ENCODE results near the gene C1QTNF8. TPM values are rescaled to one million over a fixed set of nuclear protein-coding genes. Genes with fewer than 3 reads are reported as not detected.

Gene C1QTNF8
- polyA plus RNA-seq, 3 donors = not detected

DNA sequence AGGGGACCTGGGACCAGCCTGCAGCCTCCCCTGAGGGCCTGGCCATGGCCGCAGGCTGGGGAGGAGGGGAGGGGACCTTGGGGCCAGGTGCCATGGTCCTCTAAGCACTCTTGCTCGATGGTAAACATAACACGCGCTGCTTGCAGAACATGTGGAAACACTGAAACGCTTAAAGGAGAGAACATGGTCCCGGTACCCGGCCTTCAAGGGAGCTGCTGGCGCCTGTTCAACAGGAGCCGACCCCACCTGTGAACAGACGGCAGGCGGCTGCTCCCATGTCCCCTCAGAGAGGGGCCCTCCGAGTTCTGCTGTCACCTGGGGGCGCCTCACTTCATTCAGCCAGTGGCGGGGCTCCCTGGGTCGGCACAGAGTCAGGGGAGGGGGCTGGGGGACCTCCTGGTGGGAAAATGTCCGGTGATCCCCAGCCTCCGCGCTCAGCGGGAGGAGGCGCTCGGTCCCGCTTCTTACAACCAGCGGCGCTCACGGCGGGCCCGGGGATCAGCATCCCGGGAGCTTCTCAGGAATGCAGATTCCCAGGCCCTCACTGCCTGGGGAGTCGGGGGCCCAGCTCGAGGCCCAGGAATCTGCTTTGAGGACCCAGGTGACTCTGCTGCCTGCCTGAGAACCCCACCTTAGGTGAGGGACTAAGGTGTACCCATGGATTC lies 24.4 kb downstream of the C1QTNF8 start:
- 6 to 15% (median 9%) methylated on average over 30 of the region's 30 CpGs for WGBS, 3 donors
- H3K27ac ChIP-seq (ENCODE audit: low read depth, low read length) = no peak overlapping the region

DNA sequence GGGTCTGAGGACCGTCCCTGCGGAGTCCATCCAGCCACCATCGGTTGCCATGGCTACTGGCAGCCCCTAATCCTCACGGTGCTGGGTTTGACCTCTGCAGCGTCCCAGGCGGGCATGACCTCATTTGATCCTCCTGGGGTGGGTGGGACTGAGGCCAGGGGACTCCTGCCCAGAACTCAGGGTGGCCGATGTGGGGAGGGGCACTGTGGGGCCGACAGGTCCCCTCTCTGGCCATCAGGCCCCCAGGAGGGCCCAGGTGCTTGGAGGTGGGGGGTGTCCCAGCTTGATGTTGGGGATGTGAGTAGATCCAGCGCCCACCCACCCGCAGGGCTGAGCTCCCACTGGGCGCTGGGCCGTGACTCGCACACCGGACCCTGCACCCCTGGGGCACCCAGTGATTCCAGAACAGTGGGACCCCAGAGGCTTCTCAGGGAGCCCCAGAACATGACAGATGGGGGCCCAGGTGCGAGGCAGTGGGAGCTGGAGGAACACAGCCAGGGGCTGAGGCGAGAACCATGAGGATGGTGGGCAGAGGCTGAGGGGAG lies 25.1 kb downstream of the C1QTNF8 start:
- WGBS, 3 donors = 31 to 41% (median 34%) methylated on average over 15 to 16 of the region's 16 CpGs
- no peak overlapping the region for H3K27ac ChIP-seq (ENCODE audit: low read depth, low read length)

DNA sequence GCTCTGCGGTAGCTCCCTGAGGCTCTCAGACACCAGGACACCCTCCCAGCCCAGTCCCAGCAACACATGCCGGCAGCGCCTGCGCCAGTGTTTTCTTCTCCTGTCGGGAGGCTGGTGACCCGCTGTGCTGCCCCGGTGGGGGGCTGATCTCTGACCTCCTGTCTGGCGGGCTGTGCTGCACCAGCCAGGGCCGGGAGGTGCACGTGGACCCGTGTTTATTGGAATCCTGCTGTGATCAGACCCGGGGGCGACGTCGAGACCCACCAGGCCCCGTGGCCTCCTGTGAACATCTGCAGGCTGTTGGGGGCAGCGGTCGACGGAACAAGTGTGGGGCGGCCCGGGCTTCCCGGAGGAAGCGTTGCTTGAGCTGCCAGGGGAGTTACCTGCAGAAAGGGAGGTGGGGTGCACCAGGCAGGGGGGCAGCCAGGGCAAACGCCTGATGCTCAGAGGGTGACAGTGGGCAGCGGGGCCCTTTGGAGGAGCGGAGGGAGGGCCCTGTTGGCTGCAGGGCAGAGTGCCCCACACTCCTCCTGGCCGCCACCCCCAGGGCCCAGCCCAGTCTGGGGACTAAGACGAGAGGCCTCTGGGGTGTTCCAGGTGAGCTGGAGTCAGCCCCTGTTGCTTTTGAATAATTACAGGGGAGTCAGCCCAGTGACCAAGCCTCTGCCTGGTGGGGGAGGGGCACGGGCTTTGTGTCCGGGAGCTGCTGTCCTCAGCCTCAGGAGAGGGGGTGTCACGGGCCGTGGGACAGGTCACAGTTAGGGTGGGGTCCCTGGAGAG lies 25.8 kb downstream of the C1QTNF8 start:
- H3K27ac ChIP-seq (ENCODE audit: low read depth, low read length) = no peak overlapping the region
- 18 to 23% (median 22%) methylated on average over 32 of the region's 32 CpGs for WGBS, 3 donors

DNA sequence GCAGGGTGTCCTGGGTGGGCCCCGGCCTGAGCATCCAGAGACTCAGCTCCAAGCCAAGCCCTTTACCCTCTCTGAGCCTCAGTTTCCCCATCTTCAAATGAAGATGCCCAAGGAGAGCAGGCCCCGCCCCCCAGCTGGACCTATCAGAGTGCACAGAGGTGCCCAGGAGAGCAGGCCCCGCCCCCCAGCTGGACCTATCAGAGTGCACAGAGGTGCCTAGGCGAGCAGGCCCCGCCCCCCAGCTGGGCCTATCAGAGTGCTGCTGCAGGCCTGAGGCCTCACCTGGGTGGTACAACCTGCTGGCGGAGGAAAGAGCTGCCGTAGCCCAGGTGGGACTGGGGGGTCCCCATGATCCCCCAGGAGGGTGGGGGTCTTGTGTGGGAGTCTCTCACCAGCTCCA lies 26.9 kb downstream of the C1QTNF8 start:
- no peak overlapping the region for H3K27ac ChIP-seq (ENCODE audit: low read depth, low read length)
- WGBS, 3 donors = 87 to 93% (median 90%) methylated on average over 5 to 7 of the region's 7 CpGs

DNA sequence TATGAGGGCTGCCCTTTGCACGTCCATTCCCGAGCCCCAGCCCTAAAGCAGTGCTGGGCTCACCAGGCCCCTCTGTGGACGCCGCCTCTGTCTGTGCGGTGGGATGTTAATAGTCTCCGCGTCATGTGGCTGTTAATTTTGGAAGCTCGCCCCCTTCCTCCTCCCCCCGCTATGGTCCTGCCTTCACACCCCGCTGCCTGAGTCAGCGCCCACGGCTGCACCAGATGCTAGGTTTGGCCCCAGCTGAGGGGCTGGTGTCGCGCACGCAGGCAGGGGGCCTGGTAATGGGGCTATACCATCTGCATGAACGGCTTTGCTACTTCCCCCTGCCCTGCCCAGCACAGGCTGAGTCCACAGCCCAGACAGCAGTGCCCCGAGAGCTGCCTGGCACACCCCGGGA lies 27.6 kb downstream of the C1QTNF8 start:
- WGBS, 3 donors = 55 to 76% (median 76%) methylated on average over 18 of the region's 18 CpGs
- no peak overlapping the region for H3K27ac ChIP-seq (ENCODE audit: low read depth, low read length)

DNA sequence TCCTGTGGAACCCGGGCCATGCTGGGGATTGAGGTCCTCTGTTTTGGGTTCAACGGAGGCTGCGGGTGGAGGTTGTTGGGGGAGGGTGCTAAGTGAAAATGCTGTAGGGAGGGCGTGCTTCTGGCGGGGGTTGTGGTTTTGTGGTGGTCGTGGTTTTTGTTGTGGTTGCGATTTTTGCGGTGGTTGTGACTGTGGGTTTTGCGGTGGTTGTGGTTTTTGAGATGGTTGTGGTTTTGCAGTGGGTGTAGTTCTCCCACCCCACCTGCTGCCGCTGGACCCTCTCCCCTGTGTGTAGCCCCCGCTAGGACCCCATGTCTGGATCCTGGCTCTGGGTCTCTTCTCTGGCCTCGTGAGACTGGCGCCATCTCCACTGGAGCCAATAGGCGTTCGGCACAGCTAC lies 28.4 kb downstream of the C1QTNF8 start:
- H3K27ac ChIP-seq (ENCODE audit: low read depth, low read length) = no peak overlapping the region
- 62 to 67% (median 65%) methylated on average over 13 to 15 of the region's 15 CpGs for WGBS, 3 donors

DNA sequence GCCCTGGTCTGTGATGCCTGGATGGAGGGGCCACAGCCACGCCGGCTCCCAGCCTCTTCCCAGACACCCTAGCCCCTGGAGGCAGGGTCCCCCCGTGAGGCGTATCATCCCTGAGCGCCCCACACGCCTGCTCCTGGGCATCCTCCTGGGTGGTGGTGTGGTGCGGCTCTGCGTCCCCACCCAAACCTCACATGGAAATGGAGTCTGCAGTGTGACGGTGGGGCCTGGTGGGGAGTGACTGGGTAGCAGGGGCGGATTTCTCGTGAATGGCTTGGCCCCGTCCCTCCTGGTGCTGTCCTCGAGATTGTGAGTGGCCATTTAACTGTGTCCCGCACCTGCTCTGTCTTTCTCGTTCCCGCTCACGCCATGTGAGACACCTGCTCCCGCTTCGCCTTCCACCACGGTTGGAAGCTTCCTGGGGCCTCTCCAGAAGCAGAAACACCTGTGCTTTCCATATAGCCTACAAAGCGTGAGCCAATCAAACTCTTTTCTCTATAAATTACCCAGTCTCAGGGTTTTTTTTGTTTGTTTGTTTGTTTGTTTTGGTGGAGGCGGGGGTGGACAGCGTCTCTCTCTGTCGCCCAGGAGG lies 29.4 kb downstream of the C1QTNF8 start:
- no peak overlapping the region for H3K27ac ChIP-seq (ENCODE audit: low read depth, low read length)
- whole genome bisulfite sequencing, 3 donors = 42 to 66% (median 60%) methylated on average over 24 of the region's 24 CpGs

DNA sequence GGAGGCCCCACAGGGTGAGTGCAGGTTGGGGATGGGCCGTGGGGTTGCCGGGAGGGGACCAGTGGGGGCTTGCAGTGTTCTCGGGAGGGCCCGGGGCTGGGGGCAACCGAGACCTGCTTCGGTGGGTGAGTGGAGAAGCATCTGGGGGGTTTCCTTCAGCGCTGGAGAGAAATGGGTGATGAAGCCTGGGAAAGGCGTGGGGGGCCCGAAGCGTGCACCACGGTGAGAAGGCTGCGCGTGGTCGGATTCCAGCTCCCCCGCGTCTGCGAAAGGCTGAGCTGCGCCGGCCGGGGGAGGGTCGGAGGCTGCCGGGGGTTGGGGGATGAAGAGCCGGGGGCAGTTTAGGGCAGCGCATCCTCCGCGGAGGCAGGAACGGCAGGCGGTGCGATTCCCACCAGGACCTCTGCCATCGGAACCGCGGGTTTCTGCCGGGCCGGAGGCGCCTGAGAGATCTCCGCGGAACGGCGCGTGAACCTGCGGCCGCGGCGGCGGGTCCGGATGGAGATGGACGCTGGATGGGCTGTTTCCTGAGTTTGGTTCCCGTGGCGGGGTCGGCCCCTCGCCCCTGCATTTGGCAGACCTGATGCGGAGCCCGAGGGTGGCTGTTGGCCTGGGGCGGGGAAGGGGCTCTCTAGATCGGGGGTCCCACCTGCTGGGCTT lies 30.4 kb downstream of the C1QTNF8 start:
- 17 to 20% (median 19%) methylated on average over 48 to 55 of the region's 55 CpGs for WGBS, 3 donors
- no peak overlapping the region for H3K27ac ChIP-seq (ENCODE audit: low read depth, low read length)

DNA sequence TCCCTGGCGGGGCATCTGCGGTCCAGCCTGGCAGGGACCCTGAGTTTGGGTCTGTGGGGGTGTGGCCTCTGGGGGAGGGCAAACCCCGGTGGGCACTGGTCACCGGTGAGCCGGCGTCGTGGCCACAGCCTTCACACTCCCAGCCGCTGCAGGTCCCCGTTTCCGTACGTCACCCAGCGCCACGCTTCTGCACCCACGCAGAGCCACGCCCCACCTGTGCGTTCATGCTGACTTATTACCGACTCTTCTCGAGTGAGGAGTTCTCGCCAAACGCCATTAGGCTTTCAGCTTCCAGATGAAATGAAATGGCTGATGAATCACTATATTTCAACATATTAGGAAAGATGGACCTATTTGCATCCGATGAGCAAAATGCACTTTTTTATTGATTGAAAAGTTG lies 32.3 kb downstream of the C1QTNF8 start:
- H3K27ac ChIP-seq (ENCODE audit: low read depth, low read length) = no peak overlapping the region
- 67 to 82% (median 77%) methylated on average over 21 of the region's 21 CpGs for WGBS, 3 donors

DNA sequence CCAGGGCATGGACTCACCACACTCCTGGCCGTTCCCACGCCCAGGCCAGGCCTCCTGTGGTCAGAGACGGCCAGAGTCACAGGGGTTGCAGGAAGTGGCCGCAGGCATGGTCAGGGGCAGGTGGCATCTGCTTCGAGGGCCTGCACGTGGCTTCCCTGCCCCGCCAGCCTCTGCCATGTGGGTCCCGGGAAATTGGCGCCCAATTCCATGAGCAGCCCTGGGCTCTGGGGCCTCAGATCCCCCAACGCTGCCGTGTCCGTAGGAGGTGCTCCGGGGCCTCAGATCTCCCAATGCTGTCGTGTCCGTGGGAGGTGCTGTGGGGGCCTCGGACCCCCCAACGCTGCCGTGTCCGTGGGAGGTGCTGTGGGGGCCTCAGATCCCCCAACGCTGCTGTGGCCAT lies 33.1 kb downstream of the C1QTNF8 start:
- 68 to 73% (median 68%) methylated on average over 20 of the region's 20 CpGs for WGBS, 3 donors
- H3K27ac ChIP-seq (ENCODE audit: low read depth, low read length) = no peak overlapping the region

DNA sequence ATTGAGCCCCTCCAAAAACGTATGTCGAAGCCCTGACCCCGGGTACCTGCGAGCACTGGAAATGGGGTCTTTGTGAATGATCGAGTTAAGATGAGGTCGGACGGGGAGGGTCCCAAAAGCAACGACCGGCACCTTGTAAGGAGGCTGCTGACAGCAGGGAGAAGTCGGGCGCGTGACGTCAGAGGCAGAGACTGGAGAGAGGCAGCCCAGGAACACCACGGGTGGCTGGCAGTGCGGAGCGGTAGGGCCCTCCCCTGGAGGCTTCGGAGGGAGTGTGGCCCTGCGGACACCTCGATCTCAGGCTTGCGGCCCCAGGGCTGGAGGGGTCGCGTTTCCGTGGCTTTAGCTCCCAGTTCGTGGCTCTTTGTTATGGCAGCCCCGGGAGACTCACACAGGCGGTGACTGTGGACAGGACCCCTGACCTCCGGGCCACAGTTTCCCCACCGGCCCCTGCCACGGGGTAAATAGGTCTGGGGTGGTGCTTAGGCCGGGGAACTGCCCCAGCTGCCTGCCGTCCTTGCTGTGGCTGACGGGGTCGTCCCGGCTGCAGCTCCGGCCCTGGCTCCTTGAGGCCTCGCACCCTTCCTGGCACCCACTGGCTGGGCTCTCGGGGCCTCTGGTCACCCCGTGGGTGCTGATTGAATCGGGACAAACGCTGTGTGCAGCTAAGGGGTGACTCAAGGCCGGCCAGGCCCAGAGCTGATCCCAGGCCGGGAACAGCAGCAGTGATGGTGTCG lies 34.1 kb downstream of the C1QTNF8 start:
- H3K27ac ChIP-seq (ENCODE audit: low read depth, low read length) = no peak overlapping the region
- 77 to 86% (median 80%) methylated on average over 43 of the region's 43 CpGs for WGBS, 3 donors

DNA sequence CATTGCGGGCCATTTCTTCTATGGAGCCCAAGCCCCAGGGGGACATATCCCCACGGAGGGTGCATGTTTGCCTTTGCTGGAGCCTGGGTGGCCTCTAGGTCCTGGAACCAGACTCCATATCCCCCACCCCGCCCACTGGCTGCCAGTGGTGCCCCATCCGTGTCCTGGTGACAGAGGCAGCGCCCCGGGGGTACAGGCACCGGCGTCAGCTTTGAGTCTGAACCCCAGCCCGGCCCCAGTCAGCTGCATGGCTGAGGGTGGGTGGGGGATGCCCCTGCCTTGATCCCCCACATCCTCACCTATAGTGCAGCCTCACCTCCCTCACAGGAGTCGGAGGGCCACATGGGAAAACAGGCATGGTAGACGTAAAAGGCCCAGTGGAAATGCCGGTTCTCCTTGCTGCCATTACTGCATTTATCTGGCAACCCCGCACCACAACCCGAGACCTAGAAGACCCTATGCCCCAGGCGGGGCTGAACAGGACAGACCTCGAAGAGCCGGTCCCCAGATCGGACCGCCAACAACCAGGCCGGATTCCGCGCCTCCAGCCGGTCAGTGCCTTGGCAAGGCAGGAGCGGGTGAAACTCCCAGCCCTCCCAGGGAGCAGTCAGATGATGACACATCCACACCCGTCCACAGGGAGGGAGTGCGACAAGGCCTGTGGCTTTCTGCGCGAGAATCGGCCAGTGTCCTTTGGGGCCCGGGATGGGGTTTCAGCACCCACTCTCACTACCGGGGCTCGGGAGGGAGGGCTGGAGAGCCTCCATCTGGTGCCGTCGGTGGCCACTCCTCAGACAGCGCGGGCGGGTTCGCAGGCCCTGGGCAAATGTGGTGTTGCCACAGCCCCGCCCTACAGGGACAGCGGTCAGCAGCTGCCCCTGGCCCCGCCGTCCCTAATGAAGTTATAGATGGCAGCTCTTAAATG lies 35.4 kb downstream of the C1QTNF8 start:
- no peak overlapping the region for H3K27ac ChIP-seq (ENCODE audit: low read depth, low read length)
- 75 to 83% (median 78%) methylated on average over 42 of the region's 42 CpGs for WGBS, 3 donors

DNA sequence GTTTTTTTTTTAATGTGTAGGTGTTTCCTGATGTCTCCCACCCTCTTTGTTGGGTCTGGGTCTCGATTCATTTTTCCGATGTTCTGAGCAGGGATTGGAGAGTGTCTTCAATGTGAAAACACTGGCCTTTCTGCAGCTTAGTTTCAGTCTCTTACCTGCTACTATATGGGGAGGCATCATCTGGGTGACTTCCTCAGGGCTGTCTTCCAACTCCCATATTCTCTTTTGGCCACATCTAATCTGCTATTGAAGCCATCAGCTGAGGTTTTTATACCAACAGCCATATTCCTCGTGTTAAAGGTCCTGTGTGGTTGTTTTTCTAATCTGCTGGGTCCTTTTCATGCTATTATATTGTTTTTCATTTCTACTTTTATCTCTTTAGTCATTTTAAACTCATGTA lies 36.7 kb downstream of the C1QTNF8 start:
- 85 to 89% (median 86%) methylated on average over 3 of the region's 3 CpGs for WGBS, 3 donors
- no peak overlapping the region for H3K27ac ChIP-seq (ENCODE audit: low read depth, low read length)

DNA sequence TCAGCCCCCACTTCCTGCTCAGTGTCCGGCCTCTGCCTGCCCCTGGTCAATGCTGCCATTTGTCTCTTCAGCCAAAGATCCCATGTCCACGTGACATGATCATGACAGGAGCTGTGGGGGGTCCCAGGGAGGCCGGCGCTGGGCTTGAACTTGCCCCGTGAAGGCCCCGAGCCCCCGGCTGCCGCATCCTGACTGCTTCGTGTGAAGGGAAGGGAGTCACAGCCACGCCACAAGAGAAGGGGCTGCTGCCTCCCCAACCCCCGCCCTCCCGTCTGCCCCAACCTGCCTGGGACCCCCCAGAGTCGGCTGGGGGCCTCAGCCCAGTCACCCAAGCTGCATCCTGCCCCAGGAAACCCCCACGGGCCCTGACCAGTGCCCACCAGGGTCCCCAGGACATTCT lies 37.8 kb downstream of the C1QTNF8 start:
- H3K27ac ChIP-seq (ENCODE audit: low read depth, low read length) = no peak overlapping the region
- 36 to 45% (median 38%) methylated on average over 14 of the region's 14 CpGs for WGBS, 3 donors

DNA sequence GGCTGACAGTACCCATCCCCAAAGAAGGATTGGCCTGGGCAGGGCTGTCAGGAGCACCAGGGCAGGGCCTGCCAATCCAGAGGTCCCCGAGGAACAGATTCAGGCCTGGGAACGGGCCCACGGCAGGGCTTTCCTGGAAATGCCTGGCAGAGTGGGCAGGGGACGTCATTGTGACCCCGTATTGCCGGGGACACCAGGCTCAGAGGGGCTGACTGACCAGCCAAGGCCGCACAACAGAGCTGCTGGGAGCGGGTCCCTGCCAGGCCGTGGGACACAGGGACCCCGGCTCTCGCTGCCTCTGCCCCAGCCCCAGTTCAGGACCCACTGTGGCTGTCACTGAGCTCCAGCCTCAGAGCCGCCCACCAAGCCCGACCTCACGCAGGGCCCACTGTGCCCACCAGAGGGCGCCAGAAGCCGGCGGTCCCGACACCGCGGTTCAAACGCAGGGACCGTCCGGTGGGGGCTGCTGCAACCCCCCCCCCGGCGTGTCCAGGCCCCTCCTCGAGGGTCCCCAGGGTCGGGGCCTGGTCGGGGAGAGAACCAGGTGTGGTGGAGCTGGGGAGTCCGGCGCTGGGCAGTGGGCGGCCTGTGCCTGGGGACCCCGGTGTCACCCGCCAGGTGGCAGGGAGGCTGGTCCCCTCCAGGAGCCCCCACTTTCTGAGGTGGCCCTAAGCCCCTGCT lies 38.7 kb downstream of the C1QTNF8 start:
- WGBS, 3 donors = 18 to 26% (median 26%) methylated on average over 27 to 33 of the region's 33 CpGs
- no peak overlapping the region for H3K27ac ChIP-seq (ENCODE audit: low read depth, low read length)

DNA sequence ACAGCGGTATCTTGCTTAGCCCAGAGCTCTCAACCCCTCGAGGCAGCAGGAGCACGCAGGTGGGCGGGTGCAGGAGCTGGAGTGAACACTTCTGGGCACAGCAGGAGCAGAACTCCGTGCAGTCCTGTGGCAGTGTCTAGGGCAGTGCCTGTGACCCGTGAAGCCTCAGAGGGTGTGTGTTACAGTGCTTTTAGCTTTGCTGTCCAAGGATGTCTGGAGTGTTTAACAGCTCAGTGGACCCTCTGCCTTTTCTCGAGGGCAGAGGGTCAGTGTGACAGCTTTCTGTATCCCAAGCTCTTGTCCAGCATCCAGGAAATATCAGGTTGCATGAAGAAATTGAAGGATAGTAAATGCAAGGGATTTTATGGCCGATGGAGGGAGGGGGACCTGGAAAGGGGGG lies 39.8 kb downstream of the C1QTNF8 start:
- no peak overlapping the region for H3K27ac ChIP-seq (ENCODE audit: low read depth, low read length)

DNA sequence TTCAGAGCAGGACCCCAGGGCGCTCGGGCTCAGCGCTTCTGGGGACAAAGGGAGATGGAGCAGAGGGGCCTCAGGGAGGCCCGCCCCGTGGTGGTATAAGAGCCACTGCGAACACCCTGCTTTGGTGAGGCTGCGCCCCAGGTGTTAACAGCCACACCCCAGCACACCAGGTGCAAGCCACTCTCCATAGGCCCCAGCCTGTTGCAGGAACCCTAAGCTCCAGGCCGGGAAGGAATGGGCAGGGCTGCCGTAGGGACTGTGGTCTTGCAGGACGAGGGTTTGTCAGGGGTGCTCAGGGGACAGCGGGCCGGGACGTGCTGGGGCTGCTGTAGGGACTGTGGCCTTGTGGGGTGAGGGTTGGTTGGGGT lies 40.5 kb downstream of the C1QTNF8 start:
- WGBS, 3 donors = 71 to 78% (median 76%) methylated on average over 13 of the region's 13 CpGs
- no peak overlapping the region for H3K27ac ChIP-seq (ENCODE audit: low read depth, low read length)

More for the DNA sequence above, 39.8 kb downstream of the C1QTNF8 start:
- 67 to 78% (median 69%) methylated on average over 8 of the region's 8 CpGs for WGBS, 3 donors
